H1 (cell line): ENCODE data around the gene AP5M1. TPM values are rescaled to one million over a fixed set of nuclear protein-coding genes. Genes with fewer than 3 reads are reported as not detected.

ENCODE experiments used
- CTCF ChIA-PET: fragments of 300-600 bp; sonication (Branson Sonifier 250); formaldehyde crosslinking; loops from one replicate; lab custom pipeline; 2021; ENCODE audit not compliant: partially characterized antibody; lab: Charles Lee
- POLR2A ChIA-PET: fragments of 300-600 bp; sonication (Branson Sonifier 250); formaldehyde crosslinking; loops from one replicate; lab custom pipeline; 2021; ENCODE audit warnings: inconsistent platforms; ENCODE audit not compliant: partially characterized antibody; lab: Charles Lee
- DNase-seq, 2 experiments: peaks; one replicate each; pipeline versions ENCODE4 v3.0.0 to v3.0.0-alpha.2; 2010 to 2022; ENCODE audit warnings: low spot score in 2 of 2, low read depth in 1 of 2, mixed read lengths in 1 of 2
- FAIRE-seq: peaks from 2 replicates; lab custom pipeline; 2011; peaks lifted over from hg19 to GRCh38; lab: Jason Lieb, UNC
- H2AFZ ChIP-seq: 2 replicates; pipeline ENCODE4 v1.8.1; 2012; ENCODE audit warnings: low read length, inconsistent platforms
- H2AK5ac ChIP-seq: 2 replicates; pipeline ENCODE4 v1.6.1; 2013; ENCODE audit warnings: low read depth, low read length
- H2BK120ac ChIP-seq: replicated peaks from 2 replicates; pipeline ENCODE3; 2013; ENCODE audit warnings: low read depth, low read length, inconsistent platforms
- H2BK12ac ChIP-seq: 2 replicates; pipeline ENCODE4 v1.6.1; 2013; ENCODE audit warnings: low read depth, low read length
- H2BK15ac ChIP-seq: 2 replicates; pipeline ENCODE4 v1.6.1; 2013; ENCODE audit warnings: low read length
- H2BK20ac ChIP-seq: 2 replicates; pipeline ENCODE4 v1.6.1; 2013; ENCODE audit warnings: low read length
- H2BK5ac ChIP-seq: 2 replicates; pipeline ENCODE4 v1.6.1; 2013; ENCODE audit warnings: low read depth, low read length
- H3K14ac ChIP-seq: 2 replicates; pipeline ENCODE4 v1.6.1; 2013; ENCODE audit warnings: inconsistent platforms; ENCODE audit not compliant: insufficient read length
- H3K18ac ChIP-seq: 2 replicates; pipeline ENCODE4 v1.6.1; 2013; ENCODE audit warnings: low read length; ENCODE audit errors: extremely low read depth
- H3K23ac ChIP-seq: 2 replicates; pipeline ENCODE4 v1.6.1; 2013; ENCODE audit warnings: inconsistent platforms; ENCODE audit not compliant: insufficient read length
- H3K23me2 ChIP-seq: 2 replicates; pipeline ENCODE4 v1.6.1; 2013; ENCODE audit warnings: low read depth, low read length
- H3K27ac ChIP-seq: 2 replicates; pipeline ENCODE4 v1.6.1; 2011; ENCODE audit warnings: low read depth, low read length, inconsistent platforms
- H3K27me3 ChIP-seq, 4 experiments: replicated peaks in 1 of 4; 1 replicate in 1 of 4; 2 replicates in 3 of 4; pipeline versions ENCODE4 v1.6.1 to v1.8.1; 2011 to 2013; ENCODE audit warnings: low read length in 3 of 4, mild to moderate bottlenecking in 3 of 4, inconsistent platforms in 2 of 4, mixed read lengths in 2 of 4, moderate library complexity in 1 of 4; ENCODE audit not compliant: control insufficient read depth in 3 of 4, insufficient read depth in 3 of 4; ENCODE audit errors: extremely low read depth in 1 of 4
- H3K36me3 ChIP-seq, 4 experiments: 2 replicates each; pipeline versions ENCODE4 v1.6.1 to v1.8.1; 2011 to 2013; ENCODE audit warnings: mild to moderate bottlenecking in 4 of 4, low read length in 3 of 4, moderate library complexity in 2 of 4, control low read depth in 1 of 4, inconsistent platforms in 1 of 4; ENCODE audit not compliant: insufficient read depth in 4 of 4, control insufficient read depth in 2 of 4
- H3K4ac ChIP-seq: replicated peaks from 2 replicates; pipeline ENCODE3; 2013; ENCODE audit warnings: low read length, low read depth, mixed read lengths, inconsistent platforms; ENCODE audit not compliant: insufficient read length
- H3K4me1 ChIP-seq, 4 experiments: replicated peaks in 1 of 4; 1 replicate in 1 of 4; 2 replicates in 3 of 4; pipeline versions ENCODE4 v1.6.1 to v1.8.1; 2011 to 2013; ENCODE audit warnings: low read length in 3 of 4, inconsistent platforms in 2 of 4, mixed read lengths in 1 of 4; ENCODE audit not compliant: insufficient read depth in 4 of 4, control insufficient read depth in 3 of 4
- H3K4me2 ChIP-seq, 2 experiments: 2 replicates each; pipeline versions ENCODE4 v1.6.1 to v1.8.1; 2011 to 2013; ENCODE audit warnings: low read depth in 2 of 2, low read length in 2 of 2, control low read depth in 1 of 2, inconsistent platforms in 1 of 2, mild to moderate bottlenecking in 1 of 2; ENCODE audit not compliant: insufficient read depth in 1 of 2
- H3K4me3 ChIP-seq, 4 experiments: fragments of 200-600, 300-600 bp in 1 of 4; sonication (generic), shearing (Covaris generic), sonication (Bioruptor Twin) in 1 of 4; 2 replicates each; pipeline versions ENCODE4 v1.5.1 to v1.8.1; 2011 to 2016; ENCODE audit warnings: low read length in 4 of 4, low read depth in 3 of 4, control low read depth in 2 of 4, inconsistent platforms in 2 of 4, mild to moderate bottlenecking in 2 of 4, mixed read lengths in 1 of 4, moderate library complexity in 1 of 4; ENCODE audit not compliant: insufficient read depth in 2 of 4; ENCODE audit errors: extremely low read depth in 1 of 4
- H3K56ac ChIP-seq: replicated peaks from 2 replicates; pipeline ENCODE3; 2013; ENCODE audit warnings: low read depth, mild to moderate bottlenecking, mixed read lengths, low read length, inconsistent platforms; ENCODE audit not compliant: insufficient read length
- H3K79me1 ChIP-seq: 2 replicates; pipeline ENCODE4 v1.6.1; 2013; ENCODE audit warnings: low read depth, low read length, control low read depth
- H3K79me2 ChIP-seq, 2 experiments: 2 replicates each; pipeline versions ENCODE4 v1.6.1 to v1.8.1; 2012 to 2013; ENCODE audit warnings: low read length in 2 of 2, mild to moderate bottlenecking in 2 of 2, inconsistent platforms in 1 of 2; ENCODE audit not compliant: insufficient read depth in 2 of 2, control insufficient read depth in 1 of 2
- H3K9ac ChIP-seq, 4 experiments: replicated peaks in 1 of 4; 1 replicate in 1 of 4; 2 replicates in 3 of 4; pipeline versions ENCODE4 v1.6.1 to v1.8.1; 2011 to 2013; ENCODE audit warnings: low read depth in 3 of 4, low read length in 3 of 4, control low read depth in 2 of 4, mild to moderate bottlenecking in 2 of 4, moderate library complexity in 2 of 4, inconsistent platforms in 1 of 4; ENCODE audit errors: extremely low read depth in 1 of 4
- H3K9me3 ChIP-seq, 2 experiments: 2 replicates each; pipeline versions ENCODE4 v1.6.1 to v1.8.1; 2012 to 2013; ENCODE audit warnings: mild to moderate bottlenecking in 2 of 2, moderate library complexity in 2 of 2, control low read depth in 1 of 2, inconsistent platforms in 1 of 2, low read depth in 1 of 2, low read length in 1 of 2, mixed read lengths in 1 of 2; ENCODE audit not compliant: insufficient read depth in 2 of 2
- H4K20me1 ChIP-seq, 2 experiments: replicated peaks in 1 of 2; 2 replicates each; pipeline versions ENCODE3 to v1.8.1; 2011 to 2013; ENCODE audit warnings: inconsistent platforms in 2 of 2, low read length in 2 of 2, mild to moderate bottlenecking in 1 of 2; ENCODE audit not compliant: insufficient read depth in 2 of 2, control insufficient read depth in 1 of 2
- H4K5ac ChIP-seq: 2 replicates; pipeline ENCODE4 v1.6.1; 2013; ENCODE audit warnings: low read length, low read depth, mixed read lengths, inconsistent platforms; ENCODE audit not compliant: insufficient read length
- H4K8ac ChIP-seq: 2 replicates; pipeline ENCODE4 v1.8.0; 2013; ENCODE audit warnings: mild to moderate bottlenecking, moderate library complexity, low read length, inconsistent platforms; ENCODE audit not compliant: insufficient read depth; ENCODE audit errors: extremely low read depth
- H4K91ac ChIP-seq: replicated peaks from 2 replicates; pipeline ENCODE3; 2013; ENCODE audit warnings: low read length, mixed read lengths, inconsistent platforms; ENCODE audit not compliant: insufficient read length
- BRCA1 ChIP-seq: IDR thresholded peaks from 2 replicates; pipeline ENCODE4 v1.6.1; 2012; ENCODE audit warnings: low read depth, low read length, improper control_type of control experiment
- CHD2 ChIP-seq: IDR thresholded peaks from 2 replicates; pipeline ENCODE4 v1.6.1; 2012; ENCODE audit warnings: low read length, improper control_type of control experiment
- CTCF ChIP-seq, 3 experiments: IDR thresholded peaks; 1 replicate in 2 of 3; 2 replicates in 1 of 3; pipeline versions ENCODE4 v1.5.1 to v1.6.1; 2011; ENCODE audit warnings: low read length in 3 of 3, mild to moderate bottlenecking in 3 of 3, inconsistent platforms in 2 of 3, low read depth in 1 of 3, moderate library complexity in 1 of 3; ENCODE audit not compliant: insufficient read depth in 1 of 3; ENCODE audit errors: control extremely low read depth in 1 of 3
- EGR1 ChIP-seq: IDR thresholded peaks from 2 replicates; pipeline ENCODE4 v1.6.1; 2011; ENCODE audit warnings: low read depth, low read length, borderline replicate concordance
- HDAC2 ChIP-seq, 2 experiments: fragments of 300-600 bp in 1 of 2; sonication (generic) in 1 of 2; IDR thresholded peaks; 2 replicates each; pipeline ENCODE4 v1.6.1; 2011 to 2012; ENCODE audit warnings: low read depth in 2 of 2, low read length in 2 of 2, mild to moderate bottlenecking in 2 of 2, moderate library complexity in 2 of 2, borderline replicate concordance in 1 of 2, inconsistent platforms in 1 of 2
- POLR2A ChIP-seq, 2 experiments: IDR thresholded peaks; 1 replicate in 1 of 2; 2 replicates in 1 of 2; pipeline ENCODE4 v1.6.1; 2011; ENCODE audit warnings: low read depth in 2 of 2, low read length in 2 of 2, mild to moderate bottlenecking in 2 of 2; ENCODE audit errors: control extremely low read depth in 1 of 2
- SIRT6 ChIP-seq: IDR thresholded peaks from one replicate; pipeline ENCODE4 v1.7.1; 2012; ENCODE audit warnings: low read length, inconsistent platforms
- SRF ChIP-seq: IDR thresholded peaks from 2 replicates; pipeline ENCODE4 v1.6.1; 2011; ENCODE audit warnings: mild to moderate bottlenecking, low read depth, low read length, moderate library complexity
- TAF7 ChIP-seq: optimal IDR thresholded peaks from 2 replicates; pipeline ENCODE3; 2011; ENCODE audit warnings: low read depth, mild to moderate bottlenecking, inconsistent platforms, low read length, moderate library complexity, borderline replicate concordance
- TBP ChIP-seq: IDR thresholded peaks from 2 replicates; pipeline ENCODE4 v1.6.1; 2011; ENCODE audit warnings: low read depth, low read length, improper control_type of control experiment
- TCF12 ChIP-seq: IDR thresholded peaks from 2 replicates; pipeline ENCODE4 v1.6.1; 2011; ENCODE audit warnings: low read depth, mild to moderate bottlenecking, low read length
- WGBS, 2 experiments: shearing (Covaris generic) in 1 of 2; methylation state at CpG; one replicate each; pipeline versions ENCODE4 v1.1.6 to v1.1.7; 2013 to 2015; ENCODE audit warnings: low lambda C conversion rate in 2 of 2, mixed read lengths in 2 of 2, inconsistent platforms in 1 of 2, low coverage in 1 of 2, missing lambda C conversion rate in 1 of 2; ENCODE audit not compliant: insufficient replicate concordance in 2 of 2, insufficient coverage in 1 of 2, insufficient read length in 1 of 2; ENCODE audit errors: extremely low coverage in 1 of 2, missing lambda C conversion rate in 1 of 2; 5-methylcytosine and 5-hydroxymethylcytosine counted together
- polyA plus RNA-seq, 7 experiments: library from polyadenylated mRNA; depleted of rRNA in 3 of 7; stranded (reverse) in 5 of 7; unstranded in 2 of 7; fragments of >200 nt in 5 of 7; fragments of 200-250 nt in 2 of 7; gene quantifications; 1 replicate in 5 of 7; 2 replicates in 1 of 7; 4 replicates in 1 of 7; pipeline versions ENCODE4 v1.2.1 to v1.2.3, GENCODE V29; 2011 to 2013; ENCODE audit warnings: missing spikeins in 2 of 7, mixed read lengths in 2 of 7
- total RNA-seq: library from RNA; stranded (reverse); fragmentation: NEBNext Ultra II Directional; extraction: Animal tissue kit (Norgen Biotek cat#: 25700); gene quantifications from 2 replicates; pipeline ENCODE4 v1.2.1, GENCODE V29; 2021

The AP5M1 gene
- total and polyA plus RNA-seq, 2 of the 8 experiments (the other 6 are each of a cell fraction or from before 2014, with no cell fraction given) = 20.9 to 51.9 TPM

- CTCF ChIA-PET = interaction anchor here (1.8 kb wide), 1 partner anchor 21 kb away, joined by 4 read pairs; no protein-coding TSS in a partner anchor
- no peak for FAIRE-seq
- H3K79me1 ChIP-seq = no peaks in the 10 kb centered on the region
Observed at GRCh38 chr14:57273236-57273635, 4.5 kb downstream of the AP5M1 start.

More at GRCh38 chr14:57273236-57273635, 4.5 kb downstream of the AP5M1 start:
- Histone ChIP-seq H3K27me3 (no peaks in the 10 kb centered on the region), H3K23me2 (no peaks in the 10 kb centered on the region), H3K79me2 (peaks cover 10 to 65% of the 10 kb centered on the region in 2 experiments; a peak in 3 of 4 replicates), H2BK5ac (no peak overlapping the region), H3K18ac (no peak overlapping the region), H2BK15ac (no peak overlapping the region), H4K20me1 (peaks cover 0 to 5% of the 10 kb centered on the region in 2 experiments), H3K23ac (no peak overlapping the region), H3K4me1 (no peaks in the 10 kb centered on the region; a peak in 1 of 7 replicates), H3K4me2 (no peak overlapping the region), H3K27ac (no peak overlapping the region), H3K56ac (no peak overlapping the region), H2BK120ac (no peak overlapping the region), H2BK12ac (no peak overlapping the region), H4K5ac (no peak overlapping the region), H2AK5ac (no peak overlapping the region), H3K36me3 (peaks cover 0 to 26% (median 10%) of the 10 kb centered on the region in 4 experiments; a peak in 5 of 8 replicates), H4K8ac (no peak overlapping the region), H3K14ac (no peak overlapping the region), H3K9ac (no peak overlapping the region), H3K4ac (no peak overlapping the region), H4K91ac (no peak overlapping the region), H3K4me3 (no peak overlapping the region), H2AFZ (no peak overlapping the region), H3K9me3 (no peaks in the 10 kb centered on the region), H2BK20ac (no peak overlapping the region)
- TF ChIP-seq TCF12 (no peak), HDAC2 (IDR thresholded peaks at IDR 0.05; ENCODE audit: borderline replicate concordance in 1 of 2, low read depth in 2 of 2, low read length in 2 of 2) (no peak), CTCF (IDR thresholded peaks at IDR 0.05; ENCODE audit: control extremely low read depth in 1 of 3, insufficient read depth in 1 of 3, low read depth in 1 of 3, low read length in 3 of 3) (no peak), CHD2 (no peak), SIRT6 (no peak), BRCA1 (no peak), SRF (no peak), EGR1 (no peak), TAF7 (no peak), TBP (no peak), POLR2A (IDR thresholded peaks at IDR 0.05; ENCODE audit: control extremely low read depth in 1 of 2, low read depth in 2 of 2, low read length in 2 of 2) (no peak)
- POLR2A ChIA-PET = no interaction called here
- 91% methylated on average over 1 of the region's 1 CpG; no CpG with 5 or more reads in 1 of the 2 experiments for WGBS, 2 experiments
- DNase-seq = no peak
